ENCODE data around the gene ITGBL1. TPM values are rescaled to one million over a fixed set of nuclear protein-coding genes. Genes with fewer than 3 reads are reported as not detected.
A peak's percentile ranks its signal among the peaks of the same experiment; 100 is the strongest.

Gene ITGBL1
- total and polyA plus RNA-seq, 2 donors (not counting 3 experiments of a cell fraction or from before 2014, with no cell fraction given), result 4.6 to 8.8 TPM

DNA sequence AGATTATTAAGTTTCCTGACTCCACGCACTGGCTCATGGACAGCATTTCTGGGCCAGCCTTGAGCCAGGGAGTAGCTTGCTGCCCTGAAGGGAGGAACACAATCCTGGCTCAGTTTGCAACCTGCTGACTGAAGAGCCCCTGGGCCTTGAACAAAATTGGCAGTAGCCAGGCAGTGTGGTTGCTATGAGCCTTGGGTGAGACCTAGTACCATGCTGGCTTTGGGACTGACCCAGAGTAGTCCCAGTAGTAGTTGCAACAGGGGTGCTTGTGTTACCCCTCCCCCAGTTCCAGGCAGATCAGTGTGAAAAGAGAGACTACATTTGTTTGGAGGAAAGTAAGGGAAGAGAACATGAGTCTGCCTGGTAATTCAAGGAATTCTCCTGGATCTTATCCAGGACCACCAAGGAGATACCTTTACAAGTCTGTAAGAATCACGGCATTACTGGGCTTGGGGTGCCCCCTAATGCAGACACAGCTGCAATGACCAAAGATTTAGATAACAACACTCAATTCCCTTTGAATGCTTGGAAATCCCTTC is 22.0 kb downstream of the ITGBL1 start:
- intact Hi-C loops (cut with micrococcal nuclease) (loop anchor here (1.0 to 5.0 kb wide), 4 partner anchors 283 to 752 kb away; no protein-coding TSS in a partner anchor), dilution Hi-C loops (cut with MboI; ENCODE audit: extremely low pct_ligation_motif_present, low sequenced_read_pairs) (no loop called here)
- H3K27ac ChIP-seq (ENCODE audit: insufficient read depth, low read depth, low read length), result no peak overlapping the region
- BruUV-seq (replicated peaks), result no TSS peak
- no peak overlapping the region for H3K4me3 ChIP-seq (replicated peaks in 1 of 3; ENCODE audit: insufficient read depth in 1 of 3, low read depth in 1 of 3, low read length in 3 of 3)
- peak overlapping the region; percentile 22 for H2AFZ ChIP-seq (ENCODE audit: low read depth, low read length)
- H3K4me1 ChIP-seq (ENCODE audit: control insufficient read depth, extremely low read depth, insufficient read depth, low read length), result peaks cover 9% of the 10 kb centered on the region
- no peak overlapping the region for H3K9ac ChIP-seq (replicated peaks; ENCODE audit: extremely low read depth, insufficient read depth, low read length)
- CTCF ChIA-PET, result interaction anchor here (0.8 to 6.6 kb wide), 17 partner anchors 12 to 347 kb away, joined by 3 to 119 read pairs (median 6); partner anchors contain the start of genes ITGBL1 and NALCN
- H3K9me1 ChIP-seq (replicated peaks; ENCODE audit: control insufficient read depth, extremely low read depth, insufficient read depth, low read length), result no peaks in the 10 kb centered on the region
- H4K20me1 ChIP-seq (replicated peaks; ENCODE audit: control insufficient read depth, extremely low read depth, insufficient read depth, low read length), result no peaks in the 10 kb centered on the region
- H3K27me3 ChIP-seq (ENCODE audit: control insufficient read depth in 2 of 2, insufficient read depth in 2 of 2, low read length in 2 of 2), result no peaks in the 10 kb centered on the region
- H3K79me2 ChIP-seq (ENCODE audit: control insufficient read depth, insufficient read depth, low read length), result no peaks in the 10 kb centered on the region
- H3K9me3 ChIP-seq (replicated peaks; ENCODE audit: control insufficient read depth, insufficient read depth, low read length), result no peaks in the 10 kb centered on the region
- FAIRE-seq (peak; percentile 58), DNase-seq (ENCODE audit: low read depth, low spot score) (peak; percentile 80)
- H3K36me3 ChIP-seq (ENCODE audit: control insufficient read depth in 2 of 2, extremely low read depth in 1 of 2, insufficient read depth in 2 of 2, low read length in 2 of 2), result no peaks in the 10 kb centered on the region
- TF ChIP-seq POLR2AphosphoS5 (IDR thresholded peaks at IDR 0.05; ENCODE audit: insufficient read depth, low read depth, low read length), result no peak
- no peak for TF ChIP-seq POLR2A (IDR thresholded peaks at IDR 0.05; ENCODE audit: low read depth, low read length)
- TF ChIP-seq, protein P1, sequence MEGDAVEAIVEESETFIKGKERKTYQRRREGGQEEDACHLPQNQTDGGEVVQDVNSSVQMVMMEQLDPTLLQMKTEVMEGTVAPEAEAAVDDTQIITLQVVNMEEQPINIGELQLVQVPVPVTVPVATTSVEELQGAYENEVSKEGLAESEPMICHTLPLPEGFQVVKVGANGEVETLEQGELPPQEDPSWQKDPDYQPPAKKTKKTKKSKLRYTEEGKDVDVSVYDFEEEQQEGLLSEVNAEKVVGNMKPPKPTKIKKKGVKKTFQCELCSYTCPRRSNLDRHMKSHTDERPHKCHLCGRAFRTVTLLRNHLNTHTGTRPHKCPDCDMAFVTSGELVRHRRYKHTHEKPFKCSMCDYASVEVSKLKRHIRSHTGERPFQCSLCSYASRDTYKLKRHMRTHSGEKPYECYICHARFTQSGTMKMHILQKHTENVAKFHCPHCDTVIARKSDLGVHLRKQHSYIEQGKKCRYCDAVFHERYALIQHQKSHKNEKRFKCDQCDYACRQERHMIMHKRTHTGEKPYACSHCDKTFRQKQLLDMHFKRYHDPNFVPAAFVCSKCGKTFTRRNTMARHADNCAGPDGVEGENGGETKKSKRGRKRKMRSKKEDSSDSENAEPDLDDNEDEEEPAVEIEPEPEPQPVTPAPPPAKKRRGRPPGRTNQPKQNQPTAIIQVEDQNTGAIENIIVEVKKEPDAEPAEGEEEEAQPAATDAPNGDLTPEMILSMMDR (IDR thresholded peaks at IDR 0.05; ENCODE audit: extremely low read depth in 1 of 2, insufficient read depth in 1 of 2, low read depth in 1 of 2, low read length in 2 of 2), result peak; percentile 40 to 44
- TF ChIP-seq FOS (IDR thresholded peaks at IDR 0.05; ENCODE audit: borderline replicate concordance, insufficient read depth, low read length), result no peak
- no peak for TF ChIP-seq MYC (IDR thresholded peaks at IDR 0.05; ENCODE audit: low read depth, low read length)
- TF ChIP-seq EZH2 (IDR thresholded peaks at IDR 0.05; ENCODE audit: borderline replicate concordance, low read depth, low read length, severe bottlenecking), result no peak
- no peak for TF ChIP-seq MAX (IDR thresholded peaks at IDR 0.05; ENCODE audit: insufficient read depth, insufficient read length)
- TF ChIP-seq GATA2 (IDR thresholded peaks at IDR 0.05; ENCODE audit: insufficient read depth, insufficient read length, low read depth, low read length), result peak; percentile 55
- no peak for TF ChIP-seq JUN (IDR thresholded peaks at IDR 0.05; ENCODE audit: borderline replicate concordance, insufficient read depth, insufficient read length, low read depth)
- no peak overlapping the region for H3K4me2 ChIP-seq (ENCODE audit: insufficient read depth, low read length)
- POLR2A ChIA-PET, result no interaction called here

Data from endothelial cell of umbilical vein (primary cell).